Posterior vena cava (tissue), 2 donors: ENCODE data around the gene FNIP1. TPM values are rescaled to one million over a fixed set of nuclear protein-coding genes. Genes with fewer than 3 reads are reported as not detected.

Experiments
- total RNA-seq, 2 donors: library from RNA; stranded (reverse); fragmentation: NEBNext Ultra II Directional; extraction: Animal tissue kit (Norgen Biotek cat#: 25700); gene quantifications; one replicate each; pipeline ENCODE4 v1.2.1, GENCODE V29; 2021
- donor health status: DM: yes; HTN: yes; CAD: no.
- donor health status: DM: yes; HTN: yes; CAD: no.

FNIP1 gene
- total RNA-seq, 2 donors from 2014 or later = 34.1 to 39.5 TPM

Other genes starting within 250 kb of the FNIP1 start
- 10 to 100 TPM; 18.9 to 19.9 TPM for gene RAPGEF6, start 161.8 kb downstream of the FNIP1 start, total RNA-seq
- gene MEIKIN, start 148.6 kb upstream of the FNIP1 start, total RNA-seq = 1 to 10 TPM in 1 of 2 donors, not detected in 1; 1.4 TPM
- gene ACSL6, start 214.6 kb upstream of the FNIP1 start, total RNA-seq = under 1 TPM; 0.32 to 0.62 TPM